IMR-90 (cell line): Measurements from ENCODE around the gene NEUROD4. TPM values are rescaled to one million over a fixed set of nuclear protein-coding genes. Genes with fewer than 3 reads are reported as not detected.

Source experiments
- ATAC-seq: fragments of 200-7000 bp; cut with Tn5 transposase; 2 replicates; pipeline ENCODE4 v1.9.1; 2020; ENCODE audit warnings: low read depth, mild to moderate bottlenecking, moderate library complexity
- BruUV-seq: library from RNA; stranded (reverse); fragments of 400-500 nt; replicated peaks from 2 replicates; lab custom pipeline; 2021; lab: Mats Ljungman, UMichigan
- CTCF ChIA-PET: fragments of 300-600 bp; formaldehyde crosslinking; extraction: SDS; loops from one replicate; lab custom pipeline; 2021; ENCODE audit warnings: antibody characterized with exemption; lab: Yijun Ruan, JAX
- POLR2A ChIA-PET: fragments of 300-600 bp; sonication (Branson Sonifier 250); formaldehyde crosslinking; loops from one replicate; lab custom pipeline; 2022; ENCODE audit warnings: antibody characterized with exemption; ENCODE audit not compliant: unreplicated experiment; lab: Charles Lee
- DNase-seq: peaks from one replicate; pipeline ENCODE4 v3.0.0; 2013
- H2AFZ ChIP-seq: replicated peaks from 2 replicates; pipeline ENCODE3; 2013; ENCODE audit warnings: low read length, mild to moderate bottlenecking; ENCODE audit not compliant: poor library complexity
- H2AK5ac ChIP-seq: 2 replicates; pipeline ENCODE4 v1.6.1; 2013; ENCODE audit warnings: low read depth, low read length, inconsistent platforms
- H2AK9ac ChIP-seq: replicated peaks from 2 replicates; pipeline ENCODE3; 2013; ENCODE audit warnings: mild to moderate bottlenecking, low read depth, low read length, moderate library complexity; ENCODE audit not compliant: poor library complexity
- H2BK120ac ChIP-seq: 2 replicates; pipeline ENCODE4 v1.6.1; 2013; ENCODE audit warnings: low read depth, low read length, inconsistent platforms
- H2BK15ac ChIP-seq: 3 replicates; pipeline ENCODE4 v1.6.1; 2013; ENCODE audit warnings: low read depth, low read length, inconsistent platforms
- H2BK20ac ChIP-seq: 2 replicates; pipeline ENCODE4 v1.6.1; 2013; ENCODE audit warnings: low read depth, mild to moderate bottlenecking, inconsistent platforms, low read length, moderate library complexity
- H2BK5ac ChIP-seq: 2 replicates; pipeline ENCODE4 v1.6.1; 2013; ENCODE audit warnings: mild to moderate bottlenecking, low read depth, low read length, inconsistent platforms; ENCODE audit not compliant: poor library complexity, severe bottlenecking
- H3K14ac ChIP-seq: replicated peaks from 2 replicates; pipeline ENCODE4 v1.6.1; 2013; ENCODE audit warnings: low read depth, low read length, inconsistent platforms
- H3K18ac ChIP-seq: 2 replicates; pipeline ENCODE4 v1.6.1; 2013; ENCODE audit warnings: low read depth, low read length, control low read depth
- H3K23ac ChIP-seq: 2 replicates; pipeline ENCODE4 v1.6.1; 2013; ENCODE audit warnings: low read depth, low read length, inconsistent platforms
- H3K27ac ChIP-seq: 2 replicates; pipeline ENCODE4 v1.5.1; 2013; ENCODE audit warnings: mild to moderate bottlenecking, control low read depth, low read length; ENCODE audit not compliant: insufficient read depth
- H3K27me3 ChIP-seq: 2 replicates; pipeline ENCODE4 v1.6.1; 2013; ENCODE audit warnings: low read length; ENCODE audit not compliant: control insufficient read depth, insufficient read depth
- H3K36me3 ChIP-seq: 2 replicates; pipeline ENCODE4 v1.6.1; 2013; ENCODE audit warnings: low read length, mixed read lengths; ENCODE audit not compliant: control insufficient read depth, insufficient read depth
- H3K4ac ChIP-seq: 2 replicates; pipeline ENCODE4 v1.6.1; 2013; ENCODE audit warnings: low read depth, low read length, inconsistent platforms
- H3K4me1 ChIP-seq: 2 replicates; pipeline ENCODE4 v1.6.1; 2013; ENCODE audit warnings: low read length, mixed read lengths; ENCODE audit not compliant: control insufficient read depth, insufficient read depth
- H3K4me2 ChIP-seq: 2 replicates; pipeline ENCODE4 v1.6.1; 2013; ENCODE audit warnings: low read depth, mild to moderate bottlenecking, control low read depth, low read length, moderate library complexity
- H3K4me3 ChIP-seq: 2 replicates; pipeline ENCODE4 v1.5.1; 2013; ENCODE audit warnings: low read depth, mild to moderate bottlenecking, control low read depth, low read length, moderate library complexity; ENCODE audit not compliant: insufficient read depth
- H3K56ac ChIP-seq: 2 replicates; pipeline ENCODE4 v1.6.1; 2013; ENCODE audit warnings: low read length, inconsistent platforms; ENCODE audit not compliant: insufficient read depth; ENCODE audit errors: extremely low read depth
- H3K79me1 ChIP-seq, 2 experiments: 2 replicates each; pipeline ENCODE4 v1.6.1; 2013; ENCODE audit warnings: low read length in 2 of 2, inconsistent platforms in 1 of 2, low read depth in 1 of 2
- H3K9ac ChIP-seq: 2 replicates; pipeline ENCODE4 v1.6.1; 2013; ENCODE audit warnings: low read depth, low read length, control low read depth
- H3K9me1 ChIP-seq: 2 replicates; pipeline ENCODE4 v1.6.1; 2013; ENCODE audit warnings: low read length, inconsistent platforms; ENCODE audit not compliant: insufficient read depth
- H3K9me3 ChIP-seq: 2 replicates; pipeline ENCODE4 v1.6.1; 2013; ENCODE audit warnings: low read length; ENCODE audit not compliant: control insufficient read depth, insufficient read depth
- H4K20me1 ChIP-seq: 2 replicates; pipeline ENCODE4 v1.6.1; 2013; ENCODE audit warnings: low read length, inconsistent platforms; ENCODE audit not compliant: insufficient read depth
- H4K5ac ChIP-seq: 2 replicates; pipeline ENCODE4 v1.6.1; 2013; ENCODE audit warnings: mild to moderate bottlenecking, low read depth, low read length, control low read depth
- H4K8ac ChIP-seq, 2 experiments: 2 replicates each; pipeline ENCODE4 v1.6.1; 2013; ENCODE audit warnings: low read depth in 2 of 2, low read length in 2 of 2, control low read depth in 1 of 2, inconsistent platforms in 1 of 2
- H4K91ac ChIP-seq: 2 replicates; pipeline ENCODE4 v1.6.1; 2013; ENCODE audit warnings: low read depth, low read length, inconsistent platforms; ENCODE audit not compliant: insufficient read depth
- CEBPB ChIP-seq: IDR thresholded peaks from 2 replicates; pipeline ENCODE4 v1.6.1; 2012; ENCODE audit warnings: low read depth, low read length, improper control_type of control experiment
- FOS ChIP-seq: fragments of 150-350 bp; IDR thresholded peaks from 2 replicates; pipeline ENCODE4 v1.6.1; 2016; ENCODE audit warnings: low read depth, low read length
- MAFK ChIP-seq: IDR thresholded peaks from 2 replicates; pipeline ENCODE4 v1.6.1; 2012; ENCODE audit warnings: low read depth, low read length, improper control_type of control experiment
- MAZ ChIP-seq: IDR thresholded peaks from 2 replicates; pipeline ENCODE4 v1.6.1; 2012; ENCODE audit warnings: low read depth, mild to moderate bottlenecking, low read length, improper control_type of control experiment, moderate library complexity, borderline replicate concordance
- POLR2A ChIP-seq: IDR thresholded peaks from 2 replicates; pipeline ENCODE4 v1.6.1; 2012; ENCODE audit warnings: mild to moderate bottlenecking, low read depth, low read length
- RCOR1 ChIP-seq: IDR thresholded peaks from 2 replicates; pipeline ENCODE4 v1.6.1; 2012; ENCODE audit warnings: mild to moderate bottlenecking, low read length, improper control_type of control experiment; ENCODE audit not compliant: insufficient replicate concordance
- WGBS, 2 experiments: methylation state at CpG; one replicate each; pipeline versions ENCODE4 v1.1.5 to v1.1.7; 2013; ENCODE audit warnings: missing lambda C conversion rate in 2 of 2; ENCODE audit not compliant: insufficient read length in 1 of 2; ENCODE audit errors: extremely low coverage in 2 of 2; 5-methylcytosine and 5-hydroxymethylcytosine counted together
- dilution Hi-C: fragments of 300-500 bp; cut with HindIII; formaldehyde crosslinking; loops from one replicate; pipeline ENCODE4 v1.14.3; 2018; ENCODE audit warnings: low sequenced_read_pairs; ENCODE audit not compliant: unreplicated experiment
- in situ Hi-C: fragments of 300-500 bp; cut with MboI; formaldehyde crosslinking; loops from 3 replicates; pipeline ENCODE4 v1.14.3; 2019; ENCODE audit warnings: low sequenced_read_pairs, inconsistent platforms, mixed read lengths
- intact Hi-C: fragments of 100-400 bp; cut with micrococcal nuclease; formaldehyde crosslinking; loops from 2 replicates; pipeline ENCODE4 v1.10.0; 2022
- polyA plus RNA-seq, 3 experiments: library from polyadenylated mRNA; depleted of rRNA; stranded (reverse); fragments of >200 nt; gene quantifications; 2 replicates each; pipeline ENCODE4 v1.2.3, GENCODE V29; 2012; ENCODE audit warnings: low replicate concordance in 1 of 3
- total RNA-seq: library from RNA; depleted of rRNA; stranded (reverse); fragments of >200 nt; gene quantifications from 2 replicates; pipeline ENCODE4 v1.2.3, GENCODE V29; 2012

The NEUROD4 gene
- total and polyA plus RNA-seq, 2 of the 4 experiments (the other 2 are of a cell fraction) = not detected

DNA sequence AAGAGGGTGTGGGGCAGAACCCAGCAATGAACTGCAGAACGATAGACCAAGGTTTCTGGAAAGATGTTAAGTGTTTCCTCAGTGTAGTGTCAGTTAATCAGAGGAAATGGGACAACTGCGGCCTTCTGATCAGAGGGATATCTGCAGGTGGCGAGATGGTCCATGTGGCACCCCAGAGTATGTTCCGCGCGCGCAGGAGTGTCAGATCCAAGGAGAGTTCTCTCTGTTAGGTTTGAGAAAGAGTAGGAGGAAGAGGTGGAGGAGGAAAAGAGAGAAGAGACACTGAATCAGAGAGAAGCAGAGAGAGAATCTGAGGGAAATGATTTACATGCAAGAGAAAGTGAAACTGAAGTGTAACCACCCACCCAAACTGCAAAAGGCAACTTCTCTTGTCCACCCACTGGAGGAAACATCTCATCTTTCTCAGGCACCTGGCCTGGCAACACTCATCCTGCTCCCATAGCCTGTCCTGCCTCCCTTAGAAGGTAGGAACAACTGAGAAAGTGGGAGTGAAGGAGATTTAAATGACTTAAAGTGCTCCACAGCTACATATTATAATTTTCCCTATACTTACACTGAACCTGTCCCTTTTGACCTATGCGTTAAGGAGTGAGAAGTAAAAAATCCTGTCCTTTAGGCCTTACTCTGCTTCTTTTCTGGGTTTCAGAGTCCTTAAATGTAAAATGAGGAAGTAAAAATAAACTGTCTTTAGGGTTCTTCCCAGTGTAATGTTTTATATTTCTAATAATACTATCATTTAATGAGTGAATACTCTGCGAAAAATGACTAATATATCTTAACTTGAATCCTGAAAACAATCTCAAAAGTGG, 28.4 kb upstream of the NEUROD4 start (continued):
- no peak for TF ChIP-seq RCOR1

DNA sequence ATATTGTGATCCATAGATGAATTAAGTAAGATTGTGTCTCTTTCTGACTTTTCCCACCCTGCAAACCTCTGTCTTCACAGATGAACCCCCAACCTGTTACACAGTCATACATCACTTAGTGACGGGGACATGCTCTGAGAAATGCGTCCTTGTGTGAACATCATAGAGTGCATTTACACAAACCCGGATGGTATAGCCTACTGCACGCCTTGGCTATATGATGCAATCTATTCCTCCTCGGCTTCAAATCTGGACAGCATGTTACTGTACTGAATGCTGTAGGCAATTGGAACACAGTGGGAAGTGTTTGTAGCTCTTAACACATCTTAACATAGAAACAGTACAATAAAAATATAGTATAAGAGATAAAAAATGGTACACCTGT, 27.8 kb upstream of the NEUROD4 start:
- H2BK20ac ChIP-seq = no peak overlapping the region
- dilution Hi-C loops = no loop called here
- H4K20me1 ChIP-seq = no peaks in the 10 kb centered on the region
- H3K27me3 ChIP-seq = no peaks in the 10 kb centered on the region
- ChIA-PET CTCF (interaction anchor here (1.2 to 2.6 kb wide), 3 partner anchors 14 to 80 kb away, joined by 3 to 19 read pairs (median 3); no protein-coding TSS in a partner anchor), POLR2A (interaction anchor here (0.6 kb wide), 1 partner anchor 26 kb away, joined by 3 read pairs; no protein-coding TSS in a partner anchor)
- H4K91ac ChIP-seq = no peak overlapping the region
- no peak overlapping the region for H3K56ac ChIP-seq
- no peak overlapping the region for H3K9ac ChIP-seq
- no TSS peak for BruUV-seq
- in situ Hi-C loops = loop anchor here (5.0 kb wide), 1 partner anchor 80 kb away; no protein-coding TSS in a partner anchor
- intact Hi-C loops = loop anchor here (5.0 kb wide), 1 partner anchor 625 kb away; no protein-coding TSS in a partner anchor
- no peaks in the 10 kb centered on the region for H3K4me1 ChIP-seq
- H3K23ac ChIP-seq = no peak overlapping the region
- no peak overlapping the region for H3K4ac ChIP-seq
- TF ChIP-seq FOS (no peak), MAZ (no peak), MAFK (no peak), POLR2A (no peak), CEBPB (peak; percentile 41; the same call in 1 of the 2 replicates), RCOR1 (no peak)
- no peak overlapping the region for H2AK9ac ChIP-seq
- ATAC-seq = no peak
- no peaks in the 10 kb centered on the region for H3K9me3 ChIP-seq
- H3K14ac ChIP-seq = no peak overlapping the region
- no peak overlapping the region for H2AK5ac ChIP-seq
- H3K36me3 ChIP-seq = no peaks in the 10 kb centered on the region
- H3K4me2 ChIP-seq = no peak overlapping the region
- no peak overlapping the region for H3K4me3 ChIP-seq
- H2BK120ac ChIP-seq = no peak overlapping the region
- H4K5ac ChIP-seq = no peak overlapping the region
- H2BK15ac ChIP-seq = no peak overlapping the region
- no CpG with 5 or more reads among the region's 5 CpGs for WGBS, 2 experiments
- H3K27ac ChIP-seq = no peak overlapping the region
- H2BK5ac ChIP-seq = no peak overlapping the region
- DNase-seq = no peak
- H3K9me1 ChIP-seq = no peaks in the 10 kb centered on the region
- H2AFZ ChIP-seq = no peak overlapping the region
- H3K79me1 ChIP-seq = no peaks in the 10 kb centered on the region
- H4K8ac ChIP-seq = no peak overlapping the region
- no peak overlapping the region for H3K18ac ChIP-seq
